Breast epithelium (tissue), 3 donors: ENCODE measurements around the gene CHMP4A.

Experiments used
- POLR2A ChIP-seq: fragments of 450-650 bp; IDR thresholded peaks from one replicate; pipeline ENCODE4 v1.6.1; 2016; ENCODE audit warnings: antibody characterized with exemption, mild to moderate bottlenecking, moderate library complexity
- POLR2AphosphoS5 ChIP-seq, 3 donors: sonication (generic); formaldehyde crosslinking; IDR thresholded peaks; one replicate each; pipeline ENCODE4 v1.6.1; 2017; ENCODE audit warnings: antibody characterized with exemption in 3 of 3
- TF ChIP-seq, protein P1 (sequence below), 3 donors: fragments of 450-650 bp; IDR thresholded peaks; one replicate each; pipeline ENCODE4 v1.5.1; 2016 to 2017; ENCODE audit warnings: antibody characterized with exemption in 3 of 3, mild to moderate bottlenecking in 3 of 3, moderate library complexity in 3 of 3

DNA sequence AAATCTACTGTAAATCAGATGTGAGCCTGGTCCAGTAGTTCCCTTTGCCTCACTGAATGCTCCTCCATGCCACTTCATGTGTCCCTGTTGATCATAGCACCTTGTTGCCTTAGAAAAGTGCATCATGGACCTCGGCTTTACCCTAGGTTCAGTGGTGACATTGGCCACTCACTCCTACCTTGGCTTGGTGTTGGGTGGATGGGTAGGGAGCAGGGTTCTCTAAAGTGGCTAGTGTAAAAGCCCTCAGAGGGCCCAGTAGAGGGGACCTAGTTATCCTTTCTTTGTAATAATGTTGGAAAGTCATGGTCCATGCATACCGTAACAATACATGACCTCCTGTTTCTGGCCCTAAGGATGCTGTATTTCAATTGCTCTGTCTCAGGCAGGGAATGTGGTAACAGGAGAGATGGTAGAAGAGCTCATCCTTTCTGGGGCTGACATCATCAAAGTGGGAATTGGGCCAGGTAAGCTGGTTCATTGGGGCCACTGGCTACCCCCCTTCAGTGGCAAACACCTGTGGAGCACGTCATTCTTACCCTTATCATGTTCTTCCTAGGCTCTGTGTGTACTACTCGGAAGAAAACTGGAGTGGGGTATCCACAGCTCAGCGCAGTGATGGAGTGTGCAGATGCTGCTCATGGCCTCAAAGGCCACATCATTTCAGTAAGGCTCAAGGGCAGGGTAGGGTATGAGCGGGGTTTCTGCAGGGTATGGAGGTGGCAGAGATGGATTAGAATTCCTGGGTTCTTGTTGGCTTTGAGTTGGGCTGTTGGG is 23.6 kb upstream of the CHMP4A start:
- TF ChIP-seq, protein P1, sequence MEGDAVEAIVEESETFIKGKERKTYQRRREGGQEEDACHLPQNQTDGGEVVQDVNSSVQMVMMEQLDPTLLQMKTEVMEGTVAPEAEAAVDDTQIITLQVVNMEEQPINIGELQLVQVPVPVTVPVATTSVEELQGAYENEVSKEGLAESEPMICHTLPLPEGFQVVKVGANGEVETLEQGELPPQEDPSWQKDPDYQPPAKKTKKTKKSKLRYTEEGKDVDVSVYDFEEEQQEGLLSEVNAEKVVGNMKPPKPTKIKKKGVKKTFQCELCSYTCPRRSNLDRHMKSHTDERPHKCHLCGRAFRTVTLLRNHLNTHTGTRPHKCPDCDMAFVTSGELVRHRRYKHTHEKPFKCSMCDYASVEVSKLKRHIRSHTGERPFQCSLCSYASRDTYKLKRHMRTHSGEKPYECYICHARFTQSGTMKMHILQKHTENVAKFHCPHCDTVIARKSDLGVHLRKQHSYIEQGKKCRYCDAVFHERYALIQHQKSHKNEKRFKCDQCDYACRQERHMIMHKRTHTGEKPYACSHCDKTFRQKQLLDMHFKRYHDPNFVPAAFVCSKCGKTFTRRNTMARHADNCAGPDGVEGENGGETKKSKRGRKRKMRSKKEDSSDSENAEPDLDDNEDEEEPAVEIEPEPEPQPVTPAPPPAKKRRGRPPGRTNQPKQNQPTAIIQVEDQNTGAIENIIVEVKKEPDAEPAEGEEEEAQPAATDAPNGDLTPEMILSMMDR (IDR thresholded peaks at IDR 0.05): no peak
- TF ChIP-seq POLR2A (no peak), POLR2AphosphoS5 (IDR thresholded peaks at IDR 0.05) (no peak)
